Activated naive CD8-positive, alpha-beta T cell (primary cell): Measurements from ENCODE around the gene MMP15.

Experiments
- H3K27ac Mint-ChIP-seq: one replicate; pipeline ENCODE4 v1.8.0; 2021; ENCODE audit warnings: mixed read lengths
- H3K27me3 Mint-ChIP-seq: one replicate; pipeline ENCODE4 v1.8.0; 2021; ENCODE audit warnings: mixed read lengths
- H3K36me3 Mint-ChIP-seq: one replicate; pipeline ENCODE4 v1.8.0; 2021; ENCODE audit warnings: mixed read lengths
- H3K4me1 Mint-ChIP-seq: one replicate; pipeline ENCODE4 v1.8.0; 2021; ENCODE audit warnings: low read depth, mixed read lengths
- H3K4me3 Mint-ChIP-seq: one replicate; pipeline ENCODE4 v1.8.0; 2021; ENCODE audit warnings: mild to moderate bottlenecking, mixed read lengths
- H3K9me3 Mint-ChIP-seq: one replicate; pipeline ENCODE4 v1.8.0; 2021; ENCODE audit warnings: low read depth, mixed read lengths

Gene MMP15

GRCh38 chr16:57992084-57992483 is 33.5 kb upstream of the MMP15 start:
- no peak overlapping the region for H3K27ac Mint-ChIP-seq
- H3K4me3 Mint-ChIP-seq: no peak overlapping the region
- H3K27me3 Mint-ChIP-seq: no peaks in the 10 kb centered on the region
- no peaks in the 10 kb centered on the region for H3K36me3 Mint-ChIP-seq
- peaks cover 18% of the 10 kb centered on the region for H3K4me1 Mint-ChIP-seq
- H3K9me3 Mint-ChIP-seq: no peaks in the 10 kb centered on the region

DNA sequence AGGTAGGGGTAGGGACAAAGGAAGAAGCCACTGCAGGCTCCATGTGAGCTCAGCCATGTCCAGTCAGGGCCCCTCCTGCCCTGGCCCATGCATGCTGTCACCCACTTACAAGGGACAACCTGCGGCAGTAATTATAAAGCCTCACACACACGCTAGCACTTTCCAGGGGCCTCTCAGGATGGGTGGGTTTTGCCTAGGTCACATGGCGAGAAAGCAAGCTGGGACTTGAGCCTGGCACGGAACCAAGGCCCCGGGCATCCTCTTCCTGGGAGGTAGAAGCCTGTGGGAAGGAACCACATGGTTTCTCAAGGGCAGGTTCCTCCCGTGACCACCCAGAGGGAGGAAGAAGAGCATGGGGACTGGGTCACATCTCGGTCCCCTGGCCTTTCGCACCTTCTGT is 32.1 kb upstream of the MMP15 start:
- H3K27ac Mint-ChIP-seq: peak overlapping the region; percentile 54
- H3K36me3 Mint-ChIP-seq: no peaks in the 10 kb centered on the region
- H3K4me3 Mint-ChIP-seq: no peak overlapping the region
- H3K27me3 Mint-ChIP-seq: no peaks in the 10 kb centered on the region
- H3K9me3 Mint-ChIP-seq: no peaks in the 10 kb centered on the region
- H3K4me1 Mint-ChIP-seq: peaks cover 31% of the 10 kb centered on the region

DNA sequence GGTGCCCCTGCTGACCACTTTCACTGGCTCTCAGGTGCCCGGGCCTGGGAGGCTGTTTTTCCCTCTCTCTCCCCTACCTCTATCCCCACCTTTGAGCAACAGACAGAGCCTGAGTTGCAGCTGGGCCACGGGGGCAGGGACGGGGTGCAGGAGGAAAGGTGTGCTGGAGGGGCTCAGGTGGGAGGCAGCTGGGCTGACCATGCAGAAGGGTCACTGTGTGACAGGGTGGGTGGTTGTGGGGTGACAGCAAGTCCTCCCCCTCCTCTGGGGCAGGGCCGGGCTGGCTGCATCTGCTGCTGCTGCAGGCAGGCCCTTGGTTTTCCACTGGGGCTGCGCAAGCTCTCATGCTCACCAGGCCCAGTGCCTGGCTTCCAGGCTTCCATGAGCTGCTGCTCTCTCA is 31.7 kb upstream of the MMP15 start:
- Mint-ChIP-seq H3K4me1 (peaks cover 35% of the 10 kb centered on the region), H3K27ac (no peak overlapping the region), H3K27me3 (no peaks in the 10 kb centered on the region), H3K36me3 (no peaks in the 10 kb centered on the region), H3K4me3 (no peak overlapping the region), H3K9me3 (no peaks in the 10 kb centered on the region)

DNA sequence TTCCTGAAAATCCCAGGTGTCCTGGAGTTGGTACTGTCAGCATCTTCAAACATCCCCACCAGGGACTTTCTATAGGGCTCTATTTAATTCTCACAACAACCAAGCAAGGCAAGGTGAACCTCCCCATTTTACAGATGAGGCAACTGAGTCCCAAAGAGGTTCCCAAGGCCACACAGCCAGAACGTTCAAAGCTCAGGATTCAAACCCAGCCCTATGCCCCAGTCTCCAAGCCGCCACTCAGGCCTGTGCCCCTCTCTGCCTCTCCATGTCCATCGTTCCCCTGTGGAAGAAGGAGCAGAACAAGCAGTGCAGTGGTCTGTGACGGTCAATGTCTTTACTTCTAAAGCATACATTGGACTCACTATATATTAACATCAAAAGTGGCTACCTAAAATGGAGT is 31.2 kb upstream of the MMP15 start:
- peak overlapping the region; percentile 78 for H3K27ac Mint-ChIP-seq
- H3K4me3 Mint-ChIP-seq: no peak overlapping the region
- H3K27me3 Mint-ChIP-seq: no peaks in the 10 kb centered on the region
- no peaks in the 10 kb centered on the region for H3K36me3 Mint-ChIP-seq
- H3K4me1 Mint-ChIP-seq: peaks cover 40% of the 10 kb centered on the region
- H3K9me3 Mint-ChIP-seq: no peaks in the 10 kb centered on the region

DNA sequence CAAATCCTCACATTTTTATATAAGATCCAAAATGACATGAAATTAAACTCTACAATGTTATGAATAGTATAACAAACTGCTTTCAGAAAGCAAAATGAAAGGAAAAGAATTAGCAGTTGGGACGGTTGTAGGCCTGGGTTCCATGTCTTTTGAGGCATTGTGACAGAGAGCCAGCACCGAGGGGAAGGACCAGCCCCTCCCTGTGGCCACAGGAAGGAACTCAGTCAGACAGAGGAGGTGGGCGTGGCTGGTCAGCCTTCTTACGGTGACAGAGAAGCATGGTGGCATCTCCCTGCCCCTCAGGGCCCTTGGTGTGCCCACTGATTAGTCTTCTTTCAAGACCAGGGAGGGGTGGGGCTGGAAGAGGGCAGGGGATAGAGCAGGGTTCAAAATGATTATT is 30.8 kb upstream of the MMP15 start:
- peaks cover 42% of the 10 kb centered on the region for H3K4me1 Mint-ChIP-seq
- H3K4me3 Mint-ChIP-seq: no peak overlapping the region
- no peaks in the 10 kb centered on the region for H3K9me3 Mint-ChIP-seq
- H3K36me3 Mint-ChIP-seq: no peaks in the 10 kb centered on the region
- peak overlapping the region; percentile 78 for H3K27ac Mint-ChIP-seq
- H3K27me3 Mint-ChIP-seq: no peaks in the 10 kb centered on the region

DNA sequence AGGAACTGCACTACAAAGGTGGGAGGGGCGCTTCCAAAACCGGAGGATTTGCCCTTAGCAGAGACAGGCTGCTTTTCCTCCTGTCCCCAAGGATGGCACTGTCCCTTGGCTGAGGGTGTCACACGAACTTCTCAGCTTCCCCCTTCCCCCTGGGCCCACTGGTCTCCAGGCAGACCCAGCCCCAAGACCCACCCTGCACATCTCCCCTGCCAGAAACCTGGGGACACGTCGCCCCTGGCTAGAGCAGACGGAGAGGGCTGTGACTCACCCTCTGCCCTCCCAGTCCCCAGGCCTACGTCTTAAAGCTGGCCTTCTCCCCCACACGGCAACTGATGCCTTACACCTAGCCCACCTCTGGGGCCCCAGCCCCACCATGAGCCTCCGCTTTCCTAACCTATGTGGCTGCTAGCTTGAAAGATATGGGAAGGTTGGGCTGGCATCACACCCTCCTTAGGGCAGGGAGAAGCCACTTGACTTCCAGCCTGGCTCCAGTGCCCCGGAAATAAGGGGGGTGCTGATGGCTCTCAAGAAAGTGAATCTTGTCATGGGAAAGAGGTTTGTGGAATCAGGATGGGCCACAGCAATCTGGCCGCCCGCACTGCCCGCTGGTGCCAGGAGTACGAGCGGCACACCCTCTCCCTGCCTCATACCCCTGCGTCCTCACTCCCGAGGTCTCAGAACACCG is 29.7 kb upstream of the MMP15 start:
- no peaks in the 10 kb centered on the region for H3K36me3 Mint-ChIP-seq
- H3K4me3 Mint-ChIP-seq: no peak overlapping the region
- no peaks in the 10 kb centered on the region for H3K27me3 Mint-ChIP-seq
- H3K4me1 Mint-ChIP-seq: peaks cover 42% of the 10 kb centered on the region
- H3K27ac Mint-ChIP-seq: peak overlapping the region; percentile 64
- H3K9me3 Mint-ChIP-seq: no peaks in the 10 kb centered on the region

DNA sequence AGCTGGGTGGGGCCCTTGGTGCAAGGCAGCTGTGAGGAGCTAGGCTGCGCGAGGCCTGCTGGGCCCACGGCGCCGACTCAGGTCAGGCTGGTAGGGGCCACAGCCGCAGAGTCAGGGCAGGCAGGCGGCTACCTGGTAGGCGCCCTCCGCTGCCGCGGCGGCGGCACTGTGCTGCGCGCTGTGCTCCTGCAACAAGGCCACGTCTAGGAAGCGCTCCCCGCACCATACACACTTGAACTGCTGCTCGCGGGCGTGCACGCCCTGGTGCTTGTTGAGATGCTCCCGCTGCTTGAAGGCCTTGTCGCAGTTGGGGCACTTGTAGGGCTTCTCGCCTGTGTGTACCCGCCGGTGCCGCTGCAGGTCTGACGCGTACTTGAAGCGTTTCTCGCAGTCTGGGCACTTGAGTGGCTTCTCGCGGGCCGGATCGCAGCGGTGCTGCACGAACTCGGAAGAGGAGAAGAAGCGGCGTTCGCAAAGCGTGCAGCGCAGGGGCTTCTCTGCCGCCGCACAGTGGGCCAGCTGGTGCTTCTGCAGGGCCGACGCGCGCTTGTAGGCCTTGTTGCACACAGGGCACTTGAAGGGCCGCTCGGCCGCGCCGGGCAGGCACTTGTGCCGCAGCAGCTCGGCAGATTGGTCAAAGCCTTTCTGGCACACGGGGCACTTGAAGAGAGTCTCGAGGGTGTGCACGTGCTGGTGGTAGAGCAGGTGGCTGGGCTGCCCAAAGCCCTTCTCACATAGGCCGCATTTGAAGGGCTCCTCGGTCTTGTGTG is 29.0 kb upstream of the MMP15 start:
- Mint-ChIP-seq H3K4me1 (peaks cover 45% of the 10 kb centered on the region), H3K9me3 (no peaks in the 10 kb centered on the region), H3K36me3 (no peaks in the 10 kb centered on the region), H3K27me3 (no peaks in the 10 kb centered on the region), H3K4me3 (no peak overlapping the region), H3K27ac (no peak overlapping the region)

GRCh38 chr16:57997176-57997527 is 28.4 kb upstream of the MMP15 start:
- Mint-ChIP-seq H3K4me3 (peak overlapping the region; percentile 35), H3K27ac (no peak overlapping the region), H3K4me1 (peaks cover 50% of the 10 kb centered on the region), H3K36me3 (no peaks in the 10 kb centered on the region), H3K27me3 (no peaks in the 10 kb centered on the region), H3K9me3 (no peaks in the 10 kb centered on the region)

- no peaks in the 10 kb centered on the region for H3K27me3 Mint-ChIP-seq
- H3K36me3 Mint-ChIP-seq: no peaks in the 10 kb centered on the region
- H3K27ac Mint-ChIP-seq: peak overlapping the region; percentile 81
- peaks cover 54% of the 10 kb centered on the region for H3K4me1 Mint-ChIP-seq
- H3K9me3 Mint-ChIP-seq: no peaks in the 10 kb centered on the region
- H3K4me3 Mint-ChIP-seq: peak overlapping the region; percentile 83
Measured at GRCh38 chr16:57997528-57998265, 27.9 kb upstream of the MMP15 start.

DNA sequence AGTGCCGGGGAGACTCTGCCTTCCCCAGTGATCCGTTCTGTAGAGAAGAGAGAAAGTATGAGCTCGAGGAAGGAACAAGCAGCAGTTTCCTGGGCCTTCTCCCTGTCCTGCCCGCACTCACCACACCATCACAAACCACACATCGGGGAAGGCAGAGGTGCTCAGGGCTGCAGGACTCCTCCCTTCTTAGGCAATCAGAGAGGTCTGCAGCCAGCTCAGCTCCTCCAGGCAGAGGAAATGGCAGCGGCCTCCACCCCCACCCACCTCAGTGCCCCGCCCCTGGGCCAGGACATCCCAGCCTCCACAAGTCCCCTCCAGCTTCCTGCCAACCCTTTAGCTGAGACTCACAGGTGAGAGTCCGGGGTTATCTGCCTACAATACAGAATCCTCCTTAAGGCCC is 27.1 kb upstream of the MMP15 start:
- no peaks in the 10 kb centered on the region for H3K9me3 Mint-ChIP-seq
- no peaks in the 10 kb centered on the region for H3K27me3 Mint-ChIP-seq
- H3K4me3 Mint-ChIP-seq: peak overlapping the region; percentile 83
- peaks cover 59% of the 10 kb centered on the region for H3K4me1 Mint-ChIP-seq
- no peaks in the 10 kb centered on the region for H3K36me3 Mint-ChIP-seq
- H3K27ac Mint-ChIP-seq: peak overlapping the region; percentile 81

DNA sequence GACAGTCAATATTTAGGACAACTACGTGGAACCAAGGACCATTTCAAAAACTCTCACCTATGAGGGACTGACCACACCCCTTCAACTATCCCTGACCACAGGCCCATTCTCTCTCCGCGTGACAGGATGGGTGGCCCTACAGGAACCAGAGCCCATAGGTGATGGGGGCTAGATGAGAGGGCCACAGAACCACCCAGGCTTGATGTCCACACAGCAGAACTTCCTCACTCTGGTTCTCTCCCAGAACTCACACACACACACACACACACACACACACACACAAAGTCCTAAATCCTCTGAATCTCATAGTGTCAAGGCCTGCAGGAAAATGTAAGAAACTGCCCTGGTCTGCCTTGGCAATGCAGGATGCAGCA is 26.6 kb upstream of the MMP15 start:
- Mint-ChIP-seq H3K36me3 (no peaks in the 10 kb centered on the region), H3K4me3 (peak overlapping the region; percentile 83), H3K4me1 (peaks cover 62% of the 10 kb centered on the region), H3K27me3 (no peaks in the 10 kb centered on the region), H3K27ac (peak overlapping the region; percentile 78), H3K9me3 (no peaks in the 10 kb centered on the region)

DNA sequence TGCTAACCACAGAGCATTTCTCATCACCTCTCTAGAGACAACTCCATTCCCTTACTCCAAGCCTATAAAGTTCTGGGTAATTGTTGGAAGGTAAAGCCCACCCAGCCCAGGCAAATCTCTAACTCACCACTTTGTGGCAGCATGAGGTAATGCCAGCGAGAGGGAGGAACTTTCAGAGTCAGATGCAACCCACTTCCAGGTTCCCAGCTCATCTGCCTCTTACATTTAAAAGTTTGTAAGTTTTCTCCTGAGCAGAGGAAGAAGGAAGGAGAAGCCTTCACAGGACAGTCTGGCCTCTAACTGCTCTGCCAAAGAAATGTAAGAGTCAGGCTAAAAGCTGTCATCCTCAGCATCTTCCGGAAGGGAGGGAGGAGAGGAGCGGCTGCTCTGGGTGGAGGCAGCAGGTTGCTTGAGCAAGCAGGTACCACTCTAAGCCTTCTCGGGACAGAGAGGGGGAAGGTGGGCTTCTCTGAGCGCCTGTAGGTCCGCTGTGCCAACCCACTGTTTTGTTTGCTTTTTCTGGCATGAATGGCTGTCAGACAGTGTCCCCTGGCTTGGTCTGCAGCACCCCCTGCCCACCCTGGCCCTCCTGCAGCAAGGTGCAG is 26.1 kb upstream of the MMP15 start:
- Mint-ChIP-seq H3K4me1 (peaks cover 63% of the 10 kb centered on the region), H3K27me3 (no peaks in the 10 kb centered on the region), H3K36me3 (peaks cover under 1% of the 10 kb centered on the region)

DNA sequence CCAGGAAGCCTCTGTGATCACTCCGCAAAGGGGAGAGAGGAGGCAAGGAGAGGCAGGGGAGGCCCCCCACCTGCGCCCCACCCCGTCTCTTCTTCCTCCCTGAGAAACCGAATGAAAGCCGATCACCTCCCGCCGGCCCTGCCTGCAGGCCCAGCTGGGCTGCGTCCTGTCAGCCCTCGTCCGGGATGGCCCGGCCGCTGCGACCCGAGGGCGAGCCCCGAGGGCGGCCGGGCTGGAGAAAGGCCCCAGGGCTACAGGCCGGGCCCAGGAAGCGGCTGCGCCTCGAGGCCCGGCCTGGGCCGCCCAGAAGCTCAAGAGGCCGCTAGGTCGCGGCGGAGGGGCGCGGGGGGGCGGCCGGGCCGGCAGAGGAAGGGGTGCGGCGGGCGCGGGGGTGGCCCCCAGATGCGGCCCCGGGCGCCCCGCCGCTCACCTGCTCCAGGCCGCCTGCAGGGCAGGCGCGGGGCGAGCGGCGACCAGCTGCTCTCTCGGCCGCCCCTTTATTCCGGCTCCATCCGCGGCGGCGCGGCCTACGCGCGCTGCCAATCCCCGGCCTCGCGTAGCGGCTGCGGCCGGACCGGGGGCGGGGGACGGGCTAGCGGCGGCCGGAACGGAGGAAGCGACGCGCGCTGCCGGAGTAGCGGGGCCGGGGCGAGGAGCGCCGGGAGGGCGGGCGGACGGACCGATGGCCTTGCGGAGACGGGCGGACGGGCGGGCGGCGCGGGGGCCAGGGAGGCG is 25.4 kb upstream of the MMP15 start, which contains the start of gene ZNF319:
ZNF319 (minus strand) TSS at position 702 of the 735 bp plus-strand sequence. CDS start 2,407 bp downstream, outside the sequence.
- Mint-ChIP-seq H3K36me3 (peaks cover 2% of the 10 kb centered on the region), H3K4me1 (peaks cover 64% of the 10 kb centered on the region), H3K27me3 (no peaks in the 10 kb centered on the region), H3K9me3 (no peaks in the 10 kb centered on the region), H3K4me3 (peak within 1 kb of the TSS; percentile 93), H3K27ac (peak within 1 kb of the TSS; percentile 87)

More for the DNA sequence above, 26.1 kb upstream of the MMP15 start:
- Mint-ChIP-seq H3K9me3 (no peaks in the 10 kb centered on the region), H3K4me3 (peak overlapping the region; percentile 83), H3K27ac (peak overlapping the region; percentile 78)
